SK-N-SH treated with all-trans-retinoic acid at 6 μM for 48 hours (cell line): ENCODE results near the gene ETF1.

Experiments
- ATAC-seq: fragments of 200-7000 bp; cut with Tn5 transposase; 3 replicates; pipeline ENCODE4 v1.9.1; 2020; ENCODE audit warnings: mild to moderate bottlenecking, moderate library complexity
- ARNTL ChIP-seq: fragments of 450-650 bp; formaldehyde crosslinking; IDR thresholded peaks from 2 replicates; pipeline ENCODE4 v1.5.0; 2020; ENCODE audit warnings: low read depth, mild to moderate bottlenecking, moderate library complexity, borderline replicate concordance
- BACH2 ChIP-seq: fragments of 250-450 bp; sonication (Bioruptor Pico); IDR thresholded peaks from 2 replicates; pipeline ENCODE4 v1.9.0; 2021; ENCODE audit warnings: mild to moderate bottlenecking, borderline replicate concordance
- CREB5 ChIP-seq: fragments of 250-450 bp; sonication (Bioruptor Pico); IDR thresholded peaks from 2 replicates; pipeline ENCODE4 v1.5.1; 2020; ENCODE audit warnings: low read depth, mild to moderate bottlenecking, moderate library complexity
- CSDC2 ChIP-seq: fragments of 250-450 bp; sonication (Bioruptor Pico); IDR thresholded peaks from 2 replicates; pipeline ENCODE4 v1.5.0; 2020; ENCODE audit warnings: mild to moderate bottlenecking, moderate library complexity
- CSRNP3 ChIP-seq: fragments of 250-450 bp; sonication (Bioruptor Pico); IDR thresholded peaks from 2 replicates; pipeline ENCODE4 v1.5.1; 2021; ENCODE audit warnings: mild to moderate bottlenecking, moderate library complexity
- ESRRG ChIP-seq: fragments of 250-450 bp; sonication (Bioruptor Pico); IDR thresholded peaks from 2 replicates; pipeline ENCODE4 v1.6.1; 2021; ENCODE audit warnings: mild to moderate bottlenecking
- GLIS3 ChIP-seq: fragments of 250-450 bp; sonication (Bioruptor Pico); IDR thresholded peaks from 2 replicates; pipeline ENCODE4 v1.5.0; 2020; ENCODE audit warnings: mild to moderate bottlenecking, moderate library complexity
- ISL1 ChIP-seq: fragments of 250-450 bp; sonication (Bioruptor Pico); IDR thresholded peaks from 2 replicates; pipeline ENCODE4 v2.1.2; 2022; ENCODE audit warnings: mild to moderate bottlenecking, moderate library complexity
- OSR1 ChIP-seq: fragments of 250-450 bp; sonication (Bioruptor Pico); IDR thresholded peaks from 2 replicates; pipeline ENCODE4 v1.8.0; 2022; ENCODE audit warnings: moderate library complexity, mild to moderate bottlenecking, inconsistent platforms
- PPARA ChIP-seq: fragments of 250-450 bp; sonication (Bioruptor Pico); IDR thresholded peaks from 2 replicates; pipeline ENCODE4 v1.5.0; 2020; ENCODE audit warnings: mild to moderate bottlenecking, borderline replicate concordance
- RARB ChIP-seq: fragments of 250-450 bp; sonication (Bioruptor Pico); IDR thresholded peaks from 2 replicates; pipeline ENCODE4 v1.8.0; 2021; ENCODE audit warnings: mild to moderate bottlenecking, moderate library complexity
- SNAI2 ChIP-seq: fragments of 250-450 bp; sonication (Bioruptor Pico); IDR thresholded peaks from 2 replicates; pipeline ENCODE4 v1.5.0; 2020; ENCODE audit warnings: mild to moderate bottlenecking, moderate library complexity
- TCF4 ChIP-seq: fragments of 250-450 bp; sonication (Bioruptor Pico); IDR thresholded peaks from 2 replicates; pipeline ENCODE4 v1.8.0; 2021; ENCODE audit warnings: mild to moderate bottlenecking, moderate library complexity, borderline replicate concordance
- TOX ChIP-seq: fragments of 250-450 bp; sonication (Bioruptor Pico); IDR thresholded peaks from 2 replicates; pipeline ENCODE4 v1.8.0; 2021; ENCODE audit warnings: mild to moderate bottlenecking, moderate library complexity, borderline replicate concordance
- ZC3H10 ChIP-seq: fragments of 250-450 bp; sonication (Bioruptor Pico); IDR thresholded peaks from 2 replicates; pipeline ENCODE4 v1.5.1; 2021; ENCODE audit warnings: mild to moderate bottlenecking, moderate library complexity
- ZFP3 ChIP-seq: fragments of 250-450 bp; sonication (Bioruptor Pico); IDR thresholded peaks from 2 replicates; pipeline ENCODE4 v1.5.0; 2020; ENCODE audit warnings: mild to moderate bottlenecking, moderate library complexity
- ZFP30 ChIP-seq: fragments of 450-650 bp; formaldehyde crosslinking; IDR thresholded peaks from 2 replicates; pipeline ENCODE4 v1.5.0; 2022; ENCODE audit warnings: mild to moderate bottlenecking, moderate library complexity
- ZNF565 ChIP-seq: fragments of 450-650 bp; formaldehyde crosslinking; conservative IDR thresholded peaks from 2 replicates; pipeline ENCODE4 v1.5.0; 2020; ENCODE audit warnings: low read depth, mild to moderate bottlenecking, moderate library complexity
- ZNF70 ChIP-seq: fragments of 450-650 bp; formaldehyde crosslinking; IDR thresholded peaks from 2 replicates; pipeline ENCODE4 v1.5.0; 2020; ENCODE audit warnings: mild to moderate bottlenecking, moderate library complexity
- ZNF8 ChIP-seq: fragments of 450-650 bp; formaldehyde crosslinking; IDR thresholded peaks from 2 replicates; pipeline ENCODE4 v1.5.0; 2020; ENCODE audit warnings: mild to moderate bottlenecking, moderate library complexity
- TF ChIP-seq, protein P1 (sequence below): fragments of 250-450 bp; sonication (Bioruptor Pico); IDR thresholded peaks from 2 replicates; pipeline ENCODE4 v1.8.0; 2021; ENCODE audit warnings: low read depth, mild to moderate bottlenecking, moderate library complexity, borderline replicate concordance
- TF ChIP-seq, protein P2 (sequence below): fragments of 250-450 bp; sonication (Bioruptor Pico); IDR thresholded peaks from 2 replicates; pipeline ENCODE4 v1.5.0; 2020; ENCODE audit warnings: mild to moderate bottlenecking, moderate library complexity
- TF ChIP-seq, protein P3 (sequence below): fragments of 250-450 bp; sonication (Bioruptor Pico); IDR thresholded peaks from 2 replicates; pipeline ENCODE4 v1.8.0; 2020; ENCODE audit warnings: mild to moderate bottlenecking, moderate library complexity, borderline replicate concordance

Gene ETF1

DNA sequence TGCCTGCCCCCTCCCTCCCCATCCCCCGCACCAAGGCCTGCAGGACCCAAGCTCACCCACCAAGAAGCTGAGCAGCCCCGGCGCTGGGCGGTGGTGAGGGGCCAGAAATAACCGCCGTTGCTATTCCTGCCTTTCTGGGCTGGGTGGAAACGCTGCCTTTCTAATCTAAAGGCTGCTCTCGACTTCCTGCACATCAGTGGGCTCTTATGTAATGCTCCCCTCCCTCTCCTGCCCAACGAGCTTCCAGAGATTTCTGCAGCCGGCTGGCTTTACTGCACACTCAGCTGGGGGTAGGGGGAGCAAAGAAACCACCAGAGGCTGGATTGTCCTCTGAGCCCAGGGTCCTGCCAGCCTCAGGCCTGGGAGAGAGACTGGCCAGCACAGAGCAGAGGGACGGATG is 84.7 kb downstream of the ETF1 start:
- no peak for ATAC-seq
- TF ChIP-seq OSR1 (CRISPR knock-in tag) (no peak), ZNF8 (CRISPR knock-in tag) (no peak), ZNF70 (CRISPR knock-in tag) (no peak), ARNTL (CRISPR knock-in tag) (no peak), ZFP3 (no peak), SNAI2 (CRISPR knock-in tag) (no peak), BACH2 (no peak), TOX (CRISPR knock-in tag) (no peak), TCF4 (CRISPR knock-in tag) (no peak), CREB5 (CRISPR knock-in tag) (no peak), ZNF565 (no peak), CSRNP3 (CRISPR knock-in tag) (no peak), CSDC2 (no peak), RARB (CRISPR knock-in tag) (no peak), ZC3H10 (no peak), PPARA (no peak), GLIS3 (no peak)
- TF ChIP-seq, protein P1, sequence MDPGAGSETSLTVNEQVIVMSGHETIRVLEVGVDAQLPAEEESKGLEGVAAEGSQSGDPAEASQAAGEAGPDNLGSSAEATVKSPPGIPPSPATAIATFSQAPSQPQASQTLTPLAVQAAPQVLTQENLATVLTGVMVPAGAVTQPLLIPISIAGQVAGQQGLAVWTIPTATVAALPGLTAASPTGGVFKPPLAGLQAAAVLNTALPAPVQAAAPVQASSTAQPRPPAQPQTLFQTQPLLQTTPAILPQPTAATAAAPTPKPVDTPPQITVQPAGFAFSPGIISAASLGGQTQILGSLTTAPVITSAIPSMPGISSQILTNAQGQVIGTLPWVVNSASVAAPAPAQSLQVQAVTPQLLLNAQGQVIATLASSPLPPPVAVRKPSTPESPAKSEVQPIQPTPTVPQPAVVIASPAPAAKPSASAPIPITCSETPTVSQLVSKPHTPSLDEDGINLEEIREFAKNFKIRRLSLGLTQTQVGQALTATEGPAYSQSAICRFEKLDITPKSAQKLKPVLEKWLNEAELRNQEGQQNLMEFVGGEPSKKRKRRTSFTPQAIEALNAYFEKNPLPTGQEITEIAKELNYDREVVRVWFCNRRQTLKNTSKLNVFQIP = no peak
- TF ChIP-seq, protein P2, sequence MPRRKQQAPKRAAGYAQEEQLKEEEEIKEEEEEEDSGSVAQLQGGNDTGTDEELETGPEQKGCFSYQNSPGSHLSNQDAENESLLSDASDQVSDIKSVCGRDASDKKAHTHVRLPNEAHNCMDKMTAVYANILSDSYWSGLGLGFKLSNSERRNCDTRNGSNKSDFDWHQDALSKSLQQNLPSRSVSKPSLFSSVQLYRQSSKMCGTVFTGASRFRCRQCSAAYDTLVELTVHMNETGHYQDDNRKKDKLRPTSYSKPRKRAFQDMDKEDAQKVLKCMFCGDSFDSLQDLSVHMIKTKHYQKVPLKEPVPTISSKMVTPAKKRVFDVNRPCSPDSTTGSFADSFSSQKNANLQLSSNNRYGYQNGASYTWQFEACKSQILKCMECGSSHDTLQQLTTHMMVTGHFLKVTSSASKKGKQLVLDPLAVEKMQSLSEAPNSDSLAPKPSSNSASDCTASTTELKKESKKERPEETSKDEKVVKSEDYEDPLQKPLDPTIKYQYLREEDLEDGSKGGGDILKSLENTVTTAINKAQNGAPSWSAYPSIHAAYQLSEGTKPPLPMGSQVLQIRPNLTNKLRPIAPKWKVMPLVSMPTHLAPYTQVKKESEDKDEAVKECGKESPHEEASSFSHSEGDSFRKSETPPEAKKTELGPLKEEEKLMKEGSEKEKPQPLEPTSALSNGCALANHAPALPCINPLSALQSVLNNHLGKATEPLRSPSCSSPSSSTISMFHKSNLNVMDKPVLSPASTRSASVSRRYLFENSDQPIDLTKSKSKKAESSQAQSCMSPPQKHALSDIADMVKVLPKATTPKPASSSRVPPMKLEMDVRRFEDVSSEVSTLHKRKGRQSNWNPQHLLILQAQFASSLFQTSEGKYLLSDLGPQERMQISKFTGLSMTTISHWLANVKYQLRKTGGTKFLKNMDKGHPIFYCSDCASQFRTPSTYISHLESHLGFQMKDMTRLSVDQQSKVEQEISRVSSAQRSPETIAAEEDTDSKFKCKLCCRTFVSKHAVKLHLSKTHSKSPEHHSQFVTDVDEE (CRISPR knock-in tag) = no peak
- TF ChIP-seq, protein P3, sequence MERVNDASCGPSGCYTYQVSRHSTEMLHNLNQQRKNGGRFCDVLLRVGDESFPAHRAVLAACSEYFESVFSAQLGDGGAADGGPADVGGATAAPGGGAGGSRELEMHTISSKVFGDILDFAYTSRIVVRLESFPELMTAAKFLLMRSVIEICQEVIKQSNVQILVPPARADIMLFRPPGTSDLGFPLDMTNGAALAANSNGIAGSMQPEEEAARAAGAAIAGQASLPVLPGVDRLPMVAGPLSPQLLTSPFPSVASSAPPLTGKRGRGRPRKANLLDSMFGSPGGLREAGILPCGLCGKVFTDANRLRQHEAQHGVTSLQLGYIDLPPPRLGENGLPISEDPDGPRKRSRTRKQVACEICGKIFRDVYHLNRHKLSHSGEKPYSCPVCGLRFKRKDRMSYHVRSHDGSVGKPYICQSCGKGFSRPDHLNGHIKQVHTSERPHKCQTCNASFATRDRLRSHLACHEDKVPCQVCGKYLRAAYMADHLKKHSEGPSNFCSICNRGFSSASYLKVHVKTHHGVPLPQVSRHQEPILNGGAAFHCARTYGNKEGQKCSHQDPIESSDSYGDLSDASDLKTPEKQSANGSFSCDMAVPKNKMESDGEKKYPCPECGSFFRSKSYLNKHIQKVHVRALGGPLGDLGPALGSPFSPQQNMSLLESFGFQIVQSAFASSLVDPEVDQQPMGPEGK (CRISPR knock-in tag) = no peak

DNA sequence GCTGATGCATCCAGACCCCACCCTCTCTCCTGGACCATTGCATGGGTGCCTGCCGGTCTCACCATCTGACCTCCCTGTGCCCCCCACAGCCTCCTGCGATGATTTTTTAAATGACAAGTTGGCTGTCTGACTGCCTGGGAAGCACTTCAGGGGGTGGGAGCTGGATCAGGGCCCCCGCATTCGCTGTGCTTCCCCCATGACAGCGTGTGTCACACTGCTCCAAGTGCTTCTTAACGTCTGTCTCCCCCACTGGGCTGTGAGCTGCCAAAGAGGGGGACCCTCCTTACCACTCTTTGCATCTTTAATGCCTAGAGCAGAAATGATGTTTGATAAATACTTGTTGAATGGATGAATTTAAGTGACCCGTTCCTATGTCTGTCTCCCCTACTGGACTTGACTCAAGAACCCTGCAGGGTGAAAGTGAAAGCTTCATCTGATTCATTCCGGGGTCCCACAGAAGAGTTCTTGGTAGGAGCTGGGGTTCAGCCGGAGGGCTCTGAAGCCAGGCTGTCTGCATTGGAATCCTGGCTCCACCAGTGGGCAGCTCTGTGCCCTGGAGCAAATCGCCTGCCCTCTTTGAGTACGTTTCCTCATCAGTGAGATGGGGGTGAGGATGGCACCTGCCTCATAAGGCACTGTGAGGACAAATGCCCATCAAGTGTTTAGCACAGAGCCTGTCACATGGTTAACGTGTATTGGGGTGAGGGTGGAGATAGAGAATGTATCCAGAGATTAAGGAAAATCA is 85.3 kb downstream of the ETF1 start:
- peak; percentile 37; the same call in 2 of the 3 replicates for ATAC-seq
- TF ChIP-seq ARNTL (CRISPR knock-in tag) = no peak
- TF ChIP-seq, protein P2 (CRISPR knock-in tag) = no peak
- TF ChIP-seq PPARA = no peak
- TF ChIP-seq OSR1 (CRISPR knock-in tag) = no peak
- no peak for TF ChIP-seq CSDC2
- TF ChIP-seq ISL1 = no peak
- TF ChIP-seq ZNF70 (CRISPR knock-in tag) = no peak
- no peak for TF ChIP-seq ZNF565
- no peak for TF ChIP-seq GLIS3
- no peak for TF ChIP-seq ZC3H10
- TF ChIP-seq, protein P1 = no peak
- no peak for TF ChIP-seq SNAI2 (CRISPR knock-in tag)
- TF ChIP-seq, protein P3 (CRISPR knock-in tag) = no peak
- no peak for TF ChIP-seq ZNF8 (CRISPR knock-in tag)
- no peak for TF ChIP-seq ZFP30 (CRISPR knock-in tag)
- no peak for TF ChIP-seq ESRRG (CRISPR knock-in tag)
- TF ChIP-seq ZFP3 = no peak
- TF ChIP-seq BACH2 = no peak
